COR-L47 (cell line): ENCODE measurements around the gene MINDY2.
"Not testable (repeated sequence)": the region's sequence is repeated elsewhere in the genome, so short reads cannot be mapped to it uniquely, and the experiment has no call there.

ENCODE experiments used
- DNase-seq: peaks from one replicate; lab custom pipeline; 2025; lab: John Stamatoyannopoulos, UW

MINDY2 gene

DNA sequence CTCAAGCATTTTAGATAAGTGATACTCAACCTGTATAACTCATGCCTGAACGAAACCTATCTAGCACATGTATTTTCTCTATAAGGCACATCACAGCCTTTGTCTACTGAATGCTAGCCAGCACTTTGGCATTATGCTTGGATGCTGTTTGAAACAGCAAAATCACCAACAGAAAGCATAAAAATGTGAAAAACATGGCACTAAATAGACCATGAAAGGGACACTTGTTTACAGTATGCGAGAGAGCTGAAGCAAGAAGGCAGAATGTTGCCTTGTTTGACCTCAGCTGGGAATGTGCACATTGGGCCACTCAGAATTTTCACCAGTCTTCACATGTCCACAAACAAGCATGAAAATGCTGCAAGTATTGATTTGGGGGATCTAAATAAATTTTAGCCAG, 59.5 kb downstream of the MINDY2 start:
- DNase-seq = no peak

DNA sequence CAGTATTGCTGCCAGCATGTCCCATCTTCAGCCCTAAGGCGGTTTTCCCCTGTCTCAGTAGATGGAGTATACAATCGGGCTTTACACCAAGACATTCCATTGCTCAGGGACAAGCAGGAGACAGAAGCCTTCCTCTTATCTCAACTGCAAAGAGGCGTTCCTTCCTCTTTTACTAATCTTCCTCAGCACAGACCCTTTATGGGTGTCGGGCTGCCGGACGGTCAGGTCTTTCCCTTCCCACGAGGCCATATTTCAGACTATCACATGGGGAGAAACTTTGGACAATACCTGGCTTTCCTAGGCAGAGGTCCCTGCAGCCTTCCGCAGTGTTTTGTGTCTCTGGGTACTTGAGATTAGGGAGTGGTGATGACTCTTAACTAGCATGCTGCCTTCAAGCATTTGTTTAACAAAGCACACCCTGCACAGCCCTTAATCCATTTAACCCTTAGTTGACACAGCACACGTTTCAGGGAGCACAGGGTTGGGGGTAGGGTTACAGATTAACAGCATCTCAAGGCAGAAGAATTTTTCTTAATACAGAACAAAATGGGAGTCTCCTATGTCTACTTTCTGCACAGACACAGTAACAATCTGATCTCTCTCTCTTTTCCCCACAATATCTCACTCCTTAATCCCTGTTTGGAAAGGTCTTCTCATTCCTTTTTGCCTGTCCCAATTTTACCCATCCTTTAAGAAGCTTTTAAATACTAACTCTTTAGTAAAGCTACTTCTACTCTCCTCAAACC, 62.8 kb downstream of the MINDY2 start:
- not testable (repeated sequence) for DNase-seq

DNA sequence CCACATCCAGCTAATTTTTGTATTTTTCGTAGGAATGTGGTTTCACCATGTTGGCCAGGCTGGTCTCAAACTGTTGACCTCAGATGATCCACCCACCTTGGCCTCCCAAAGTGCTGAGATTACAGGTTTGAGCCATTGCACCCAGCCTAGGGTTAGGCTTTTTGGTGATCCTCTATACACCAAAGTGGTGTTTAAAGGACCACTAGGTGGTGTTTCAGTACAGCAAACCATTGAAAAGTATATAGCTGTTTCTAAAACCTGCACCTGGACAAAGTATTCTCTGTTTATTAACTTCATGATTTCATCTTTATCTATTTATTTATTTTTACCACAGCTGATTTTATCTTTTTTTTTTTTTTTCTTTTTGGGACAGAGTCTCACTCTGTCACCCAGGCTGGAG, 68.4 kb downstream of the MINDY2 start:
- no peak for DNase-seq

DNA sequence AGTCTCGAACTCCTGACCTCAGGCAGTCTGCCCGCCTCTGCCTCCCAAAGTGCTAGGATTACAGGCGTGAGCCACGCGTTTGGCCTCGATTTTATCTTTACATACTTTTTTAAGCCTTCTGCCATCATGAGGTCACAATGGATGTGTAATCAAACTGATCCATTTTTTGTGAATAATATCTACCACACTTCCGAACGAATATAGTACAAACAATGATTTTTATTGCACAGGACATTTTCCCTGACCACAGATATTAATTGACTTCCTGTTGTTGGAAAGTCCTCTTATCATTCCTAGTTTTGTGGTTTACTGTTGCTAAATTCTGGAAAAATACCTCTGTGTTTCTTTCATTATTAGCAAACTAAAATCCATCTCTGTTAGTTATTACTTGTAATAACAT, 68.9 kb downstream of the MINDY2 start:
- no peak for DNase-seq

DNA sequence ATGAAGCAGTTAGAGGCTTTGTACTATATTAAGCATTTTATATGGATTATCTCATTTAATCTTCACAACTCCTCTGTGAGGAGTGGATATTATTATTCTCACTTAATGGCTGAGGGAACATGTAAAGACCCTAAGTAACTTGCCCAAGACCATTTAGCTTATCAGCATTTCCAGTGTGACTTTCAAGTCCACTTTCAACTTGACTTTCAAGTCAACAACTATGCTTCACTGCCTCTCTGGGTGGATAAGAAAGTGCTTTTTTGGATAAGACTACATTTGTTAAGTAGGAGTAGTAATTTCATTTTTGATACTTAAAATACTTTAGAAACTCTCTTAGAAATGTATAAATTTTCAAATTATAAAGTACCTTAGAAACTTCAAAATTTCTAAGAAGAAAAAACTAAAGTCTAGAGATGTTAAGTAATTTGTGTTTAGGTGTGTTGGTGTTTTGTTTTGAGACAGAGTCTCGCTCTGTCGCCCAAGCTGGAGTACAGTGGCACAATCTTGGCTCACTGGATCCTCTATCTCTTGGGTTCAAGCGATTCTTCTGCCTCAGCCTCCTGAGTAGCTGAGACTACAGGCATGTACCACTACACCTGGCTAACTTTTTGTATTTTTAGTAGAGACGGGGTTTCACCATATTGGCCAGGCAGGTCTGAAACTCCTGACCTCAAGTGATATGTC, 71.8 kb downstream of the MINDY2 start:
- no peak for DNase-seq

DNA sequence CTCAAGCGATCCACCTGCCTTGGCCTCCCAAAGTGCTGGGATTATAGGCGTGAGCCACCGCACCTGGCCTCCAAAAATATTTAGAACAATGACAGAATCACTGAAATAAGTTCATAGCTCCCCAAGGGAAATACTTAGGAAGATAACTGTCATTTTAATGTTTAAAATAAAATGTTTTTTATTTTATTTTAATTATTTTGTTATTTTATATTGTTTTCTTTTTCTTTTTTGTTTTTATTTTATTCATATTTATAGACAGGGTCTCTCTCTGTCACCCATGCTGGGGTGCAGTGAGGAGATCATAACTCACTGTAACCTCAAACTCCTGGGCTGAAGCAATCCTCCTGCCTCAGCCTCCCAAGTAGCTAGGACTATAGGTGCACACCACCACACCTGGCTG, 80.1 kb downstream of the MINDY2 start:
- DNase-seq = not testable (repeated sequence)

DNA sequence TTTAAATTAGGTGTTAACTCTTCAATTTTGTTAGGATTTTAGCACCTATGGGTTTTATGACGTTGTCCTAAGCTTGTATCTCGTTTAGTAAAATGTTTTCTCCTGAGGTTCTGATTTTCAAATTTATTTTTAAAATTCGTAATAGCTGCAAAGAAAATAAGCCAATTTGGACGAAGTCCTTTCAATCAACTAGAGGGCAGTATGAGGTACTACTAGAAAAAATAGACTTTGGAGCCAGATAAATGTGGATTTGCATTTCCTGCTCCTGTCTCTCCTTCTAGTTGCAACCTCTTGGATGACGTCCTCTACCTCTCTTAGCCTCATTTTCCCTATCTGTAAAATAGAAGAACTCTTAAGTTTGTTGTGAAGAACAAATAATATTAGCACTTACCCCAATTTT, 81.2 kb downstream of the MINDY2 start:
- DNase-seq = no peak

DNA sequence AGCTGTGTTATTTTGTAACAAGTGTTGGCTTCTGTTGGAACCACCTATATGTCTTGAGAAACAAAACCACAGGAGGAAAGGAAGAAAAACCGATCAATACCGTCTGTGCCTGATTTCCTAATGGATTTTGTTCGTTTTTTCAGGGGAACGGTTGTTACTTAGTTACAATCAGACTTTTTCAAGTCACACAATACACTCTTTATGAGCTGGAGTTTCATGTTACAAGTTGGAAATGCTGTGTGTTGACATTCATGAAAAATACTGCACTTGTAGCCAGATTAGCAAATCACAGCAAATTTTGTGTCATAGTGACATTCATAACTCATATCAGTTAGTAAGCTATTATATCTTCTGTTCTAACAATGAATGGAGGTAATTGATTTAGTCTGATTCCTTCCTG, 83.5 kb downstream of the MINDY2 start:
- no peak for DNase-seq

DNA sequence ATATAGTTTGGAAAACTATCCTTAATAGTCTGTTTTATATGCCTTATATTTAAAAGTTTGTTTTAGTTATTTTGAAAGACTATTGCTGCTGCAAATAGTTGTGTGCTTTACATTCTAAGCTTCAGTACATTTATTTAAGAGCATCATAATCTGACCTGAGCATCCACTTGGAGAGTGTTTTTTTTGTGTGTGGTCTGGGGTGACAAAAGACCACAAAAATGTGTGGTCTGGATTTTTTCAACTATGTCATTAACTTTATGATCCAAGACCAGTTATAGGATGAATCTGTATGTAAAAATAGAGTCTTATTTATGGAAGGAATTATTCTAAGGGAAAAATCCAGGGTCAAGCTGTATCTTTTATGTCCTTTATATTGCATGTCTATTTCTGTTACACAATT, 85.0 kb downstream of the MINDY2 start:
- DNase-seq = no peak

DNA sequence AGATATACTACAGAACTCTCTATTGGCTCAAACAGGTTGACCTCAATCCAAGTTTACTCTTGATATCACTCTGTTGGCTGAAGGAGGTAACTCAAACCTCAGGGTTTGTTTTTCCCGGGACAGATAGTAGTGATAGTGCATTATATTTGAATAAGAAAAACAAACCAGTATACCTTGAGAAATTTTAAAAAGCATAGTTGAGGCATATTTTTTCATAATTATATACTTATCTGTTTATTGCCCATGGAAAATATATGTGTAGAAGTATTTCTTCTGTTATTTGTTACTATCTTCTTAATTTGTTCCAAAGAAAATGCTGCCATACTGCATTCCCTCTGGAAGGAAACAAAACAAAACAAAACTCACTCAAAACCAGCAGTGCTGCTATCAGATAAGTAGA, 85.5 kb downstream of the MINDY2 start:
- not testable (repeated sequence) for DNase-seq

DNA sequence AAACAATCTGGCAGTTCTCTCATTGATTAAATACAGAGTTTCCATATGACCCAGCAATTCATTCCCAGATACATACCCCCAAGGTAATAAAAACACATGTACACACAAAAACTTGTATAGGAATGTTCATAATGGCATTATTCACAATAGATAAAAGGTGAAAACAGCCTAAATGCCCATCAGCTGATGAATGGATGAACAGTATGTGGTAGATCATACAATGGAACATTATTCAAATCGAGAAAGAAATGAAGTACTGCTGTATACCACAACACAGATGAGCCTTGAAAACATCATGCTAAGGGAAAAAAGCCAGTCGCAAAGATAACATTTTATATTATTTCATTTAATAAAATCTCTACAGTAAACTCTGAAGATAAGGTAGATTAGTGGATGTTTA, 91.2 kb downstream of the MINDY2 start:
- no peak for DNase-seq

DNA sequence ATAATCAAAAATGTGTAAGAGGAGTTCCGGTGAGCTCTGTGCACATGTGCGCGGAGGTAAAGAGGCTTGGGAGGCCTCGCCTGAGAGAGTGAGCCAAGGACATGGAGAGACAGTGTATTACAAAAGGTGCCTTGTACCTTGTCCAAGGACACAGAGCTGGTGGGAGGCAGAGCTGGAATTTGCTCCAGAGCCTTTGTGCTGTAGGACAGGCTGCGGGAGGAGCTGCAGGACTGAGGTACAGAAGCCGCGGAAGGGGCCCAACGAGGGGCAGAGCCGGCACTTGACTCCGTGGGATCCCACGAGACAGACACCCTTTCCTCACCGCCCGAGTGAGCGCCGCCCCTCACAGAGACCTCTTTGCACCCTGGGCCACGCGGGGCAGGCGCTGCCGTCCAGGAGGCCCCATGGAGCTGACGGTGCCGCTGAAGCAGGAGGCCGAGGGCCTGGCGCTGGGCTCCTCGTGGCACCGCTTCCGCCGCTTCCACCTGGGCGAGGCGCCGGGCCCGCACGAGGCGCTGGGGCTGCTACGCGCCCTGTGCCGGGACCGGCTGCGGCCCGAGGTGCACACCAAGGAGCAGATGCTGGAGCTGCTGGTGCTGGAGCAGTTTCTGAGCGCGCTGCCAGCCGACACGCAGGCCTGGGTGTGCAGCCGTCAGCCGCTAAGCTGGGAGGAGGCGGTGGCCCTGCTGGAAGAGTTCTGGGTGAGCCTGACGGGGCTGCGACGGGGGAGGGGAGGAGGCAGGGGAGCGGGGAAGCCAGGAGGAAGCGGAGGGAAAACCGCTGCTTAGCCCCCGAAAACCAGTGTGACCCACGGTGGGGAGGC, 93.7 kb downstream of the MINDY2 start:
- no peak for DNase-seq

DNA sequence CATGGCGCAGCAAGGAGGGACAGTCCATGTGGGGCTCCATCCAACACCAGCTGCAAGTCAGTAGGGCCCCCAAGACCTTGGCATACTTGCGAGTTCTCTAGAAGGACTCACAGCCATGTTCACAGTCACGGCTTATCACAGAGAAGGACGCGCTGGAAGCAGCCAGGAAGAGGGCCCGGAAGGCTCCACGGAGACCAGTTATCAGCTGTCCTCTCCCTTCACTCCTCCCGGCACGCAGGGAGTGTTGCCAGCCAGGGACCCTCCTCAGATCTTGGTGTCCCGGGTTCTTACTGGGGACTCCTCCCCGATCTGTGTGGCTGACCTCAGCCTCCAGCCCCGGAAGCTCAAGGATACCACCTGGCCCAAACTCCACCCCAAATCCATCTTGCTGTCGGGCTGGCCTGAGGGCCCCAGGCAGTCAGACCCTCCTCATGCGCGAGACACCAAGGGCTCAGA, 94.4 kb downstream of the MINDY2 start:
- DNase-seq = no peak

DNA sequence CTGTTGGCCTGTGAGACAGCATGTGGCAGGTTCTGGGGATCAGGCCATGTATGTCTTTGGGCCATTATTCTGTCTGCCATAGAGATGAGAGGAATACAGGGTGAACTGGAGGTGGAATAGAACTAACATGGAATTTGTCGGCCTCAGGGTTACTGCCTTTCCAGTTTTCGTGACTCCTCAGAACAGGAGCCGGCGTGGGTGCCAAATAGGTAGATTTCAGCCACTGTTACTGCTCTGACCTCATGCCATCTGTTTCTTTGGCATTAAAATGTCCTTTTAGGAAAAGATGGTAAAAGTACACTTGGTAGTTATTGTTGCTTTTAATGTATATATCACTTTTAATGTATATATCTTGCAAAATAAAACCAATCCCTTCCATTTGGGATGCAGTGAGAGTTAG, 96.8 kb downstream of the MINDY2 start:
- no peak for DNase-seq

DNA sequence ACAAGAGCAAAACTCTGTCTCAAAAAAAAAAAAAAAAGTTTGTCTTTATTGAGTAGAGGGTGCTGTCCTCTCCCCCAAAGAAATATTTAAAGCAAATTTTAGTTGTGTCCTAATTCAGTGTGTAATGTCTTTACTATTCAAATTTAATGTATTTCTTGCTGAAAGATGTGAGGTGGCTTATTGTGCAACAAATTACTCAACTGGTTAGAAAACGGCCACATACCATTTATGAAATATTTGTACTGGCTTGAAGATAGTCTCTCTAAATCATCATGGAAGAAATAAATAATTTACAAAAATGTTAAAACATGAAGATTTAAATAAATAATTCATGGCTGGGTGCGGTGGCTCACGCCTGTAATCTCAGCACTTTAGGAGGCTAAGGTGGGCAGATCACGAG, 99.3 kb downstream of the MINDY2 start:
- no peak for DNase-seq

DNA sequence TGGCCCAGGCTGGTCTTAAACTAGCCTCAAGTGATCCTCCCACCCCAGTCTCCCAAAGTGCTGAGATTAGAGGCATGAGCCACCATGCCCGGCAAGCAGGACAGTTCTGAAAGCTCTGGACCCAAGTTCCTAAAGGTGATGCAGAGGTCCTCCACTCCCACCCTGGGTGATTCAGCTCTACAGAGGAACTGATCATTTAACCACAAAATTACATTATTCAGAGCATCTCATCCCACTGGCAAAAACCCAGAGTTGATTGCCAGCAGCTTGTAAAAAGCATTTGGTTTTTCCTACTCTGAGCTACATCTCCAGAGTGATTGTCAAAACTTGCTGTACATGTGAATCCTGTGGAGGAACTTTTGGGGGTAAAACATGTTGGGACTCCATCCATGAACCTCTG, 102.2 kb downstream of the MINDY2 start:
- DNase-seq = no peak

DNA sequence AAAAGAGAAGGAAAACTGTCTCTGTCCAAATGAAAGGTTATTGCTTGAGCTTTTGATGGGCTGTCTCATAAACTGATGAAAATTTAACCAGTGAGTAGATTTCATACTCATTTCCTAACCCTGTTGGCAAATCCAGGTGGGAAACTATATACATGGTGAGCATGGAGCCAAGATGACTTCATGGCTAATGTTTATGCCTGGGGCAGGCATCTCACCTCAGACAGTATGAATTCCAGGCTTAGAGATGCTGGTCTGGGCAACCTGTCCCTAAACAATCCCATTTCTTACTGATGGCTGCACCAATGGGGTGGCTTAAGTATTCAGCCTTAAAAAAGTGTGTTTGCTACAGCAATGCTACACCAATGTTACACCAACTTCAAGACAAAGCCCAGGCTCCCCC, 104.2 kb downstream of the MINDY2 start:
- DNase-seq = no peak

DNA sequence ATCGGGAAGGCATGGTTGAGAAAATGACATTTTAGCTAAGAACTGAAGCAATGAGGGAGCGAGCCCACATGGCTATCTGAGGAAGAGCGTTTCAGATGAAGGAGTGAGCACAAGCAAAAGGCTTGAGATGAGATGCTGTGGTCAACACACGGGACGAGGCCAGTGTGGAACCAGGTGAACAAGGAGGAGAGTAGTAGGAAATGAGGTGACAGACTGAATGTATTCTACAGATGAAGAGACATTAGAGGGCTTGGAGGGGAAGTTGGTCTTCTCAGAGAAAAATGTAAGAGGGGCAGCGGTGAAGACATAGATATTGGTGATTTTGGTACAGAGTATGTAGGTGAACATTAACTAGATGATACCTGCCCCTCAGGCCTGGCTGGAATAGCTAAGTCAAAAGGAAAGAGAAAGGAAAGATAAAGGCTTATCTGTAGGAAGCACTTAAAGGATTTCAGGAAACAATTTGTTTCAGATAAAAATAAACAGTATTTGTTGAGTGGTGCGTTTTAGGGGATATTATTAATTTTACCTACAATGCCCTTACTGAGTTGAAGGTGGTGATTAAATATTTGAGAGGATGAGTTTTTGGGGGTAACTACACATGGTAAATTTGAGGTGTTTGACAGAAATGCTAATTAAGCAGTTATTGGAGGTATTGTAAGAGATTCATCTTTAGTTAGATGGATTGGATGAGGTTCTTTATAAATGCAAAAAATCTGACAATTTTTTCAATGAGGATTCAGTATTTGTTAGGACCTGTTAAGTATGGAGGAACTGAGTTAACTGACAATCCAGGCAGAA, 105.4 kb downstream of the MINDY2 start:
- no peak for DNase-seq

DNA sequence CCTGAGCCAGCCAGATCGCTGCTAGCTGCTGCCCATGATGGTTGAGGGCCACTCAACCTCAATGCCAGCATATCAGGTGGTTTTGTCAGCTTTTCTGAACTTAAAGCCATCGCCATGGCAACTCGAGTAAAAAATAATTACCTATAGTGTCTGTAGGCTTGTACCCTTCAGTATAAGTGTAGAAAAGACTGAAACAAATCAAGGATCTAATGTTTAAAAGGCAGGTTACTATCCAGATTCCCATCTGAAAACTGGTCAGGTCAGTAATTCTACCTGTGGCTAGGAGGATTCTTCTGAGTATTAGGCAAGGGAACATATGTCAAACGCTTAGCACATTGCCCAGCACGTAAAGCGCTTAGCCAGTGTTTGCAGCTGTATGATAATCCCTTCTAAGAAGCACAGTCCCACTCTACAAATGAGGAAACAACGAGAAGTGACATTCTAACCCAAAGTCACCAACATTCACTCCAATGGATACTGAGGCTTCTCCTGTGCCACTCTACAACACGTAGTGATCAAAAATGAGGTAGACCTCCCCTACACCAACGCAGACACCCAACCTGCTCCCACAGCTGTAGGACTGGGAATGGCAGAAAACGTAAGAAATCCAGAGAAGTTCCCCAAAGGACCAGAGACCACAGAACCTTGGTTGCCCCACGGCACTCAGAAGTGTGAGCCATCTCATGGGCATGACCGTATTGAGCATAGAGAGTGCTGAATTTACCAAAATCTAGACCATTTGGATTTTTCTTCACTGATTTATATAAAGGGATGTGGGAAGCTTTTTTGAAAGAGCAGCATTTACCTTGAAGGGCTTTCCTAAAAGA, 107.1 kb downstream of the MINDY2 start:
- no peak for DNase-seq

DNA sequence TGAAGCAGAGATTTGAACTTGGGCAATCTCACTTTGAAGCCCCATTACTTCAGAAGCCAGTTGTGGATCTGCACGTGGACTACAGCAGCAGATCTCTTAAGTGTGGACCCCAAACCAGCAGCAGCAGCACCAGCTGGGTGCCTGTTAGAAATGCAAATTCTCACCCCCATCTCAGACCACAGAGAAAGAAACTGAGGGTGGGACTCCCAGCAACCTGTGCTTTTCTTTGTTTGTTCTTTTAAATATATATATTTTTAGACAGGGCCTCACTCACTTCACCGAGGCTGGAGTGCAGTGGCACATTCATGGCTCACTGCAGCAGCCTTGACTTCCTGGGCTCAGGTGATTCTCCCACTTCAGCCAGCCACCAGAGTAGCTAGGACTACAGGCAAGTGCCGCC, 109.2 kb downstream of the MINDY2 start:
- DNase-seq = no peak

DNA sequence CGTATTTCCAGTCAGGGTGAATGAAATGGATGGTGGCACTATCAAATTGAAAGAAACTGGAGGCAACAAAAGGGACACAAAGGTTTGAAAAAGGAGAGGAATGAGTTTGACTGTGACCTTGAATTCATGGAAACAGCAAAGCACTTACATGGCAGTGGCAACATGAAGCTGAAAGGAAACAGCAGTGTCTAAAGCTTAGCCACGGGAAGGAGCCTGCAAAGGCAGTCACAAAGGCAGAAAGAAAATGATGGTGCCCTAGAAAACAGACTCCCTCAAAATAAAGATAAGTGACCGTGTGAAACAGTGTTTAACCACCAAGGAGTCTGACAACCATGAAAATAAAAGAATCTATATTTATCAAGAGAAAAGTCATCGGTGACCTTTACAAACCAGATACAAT, 111.1 kb downstream of the MINDY2 start:
- DNase-seq = no peak
